Right ventricle myocardium inferior (tissue), 1 donor: ENCODE data around the gene C12orf42. TPM values are rescaled to one million over a fixed set of nuclear protein-coding genes. Genes with fewer than 3 reads are reported as not detected.

Experiments used
- ATAC-seq: fragments of 200-7000 bp; cut with Tn5 transposase; one replicate; pipeline ENCODE4 v1.9.1; 2020; ENCODE audit warnings: mild to moderate bottlenecking, moderate library complexity
- DNase-seq: peaks from one replicate; pipeline ENCODE4 v3.0.0; 2021; ENCODE audit errors: missing footprints
- intact Hi-C: fragments of 100-400 bp; cut with DNase I; formaldehyde crosslinking; loops from one replicate; pipeline ENCODE4 v1.11.0; 2022
- total RNA-seq: library from RNA; stranded (reverse); fragmentation: NEBNext Ultra II Directional; extraction: Animal tissue kit (Norgen Biotek cat#: 25700); gene quantifications from one replicate; pipeline ENCODE4 v1.2.1, GENCODE V29; 2021
- donor health status: DM: no; HTN: yes; CAD: no; lungs with severe emphysema.

The C12orf42 gene
- total RNA-seq, 1 donor from 2014 or later = not detected

- intact Hi-C loops = no loop called here
- no peak for DNase-seq
Measured at GRCh38 chr12:103501447-103501846, 5.7 kb upstream of the C12orf42 start.

GRCh38 chr12:103499571-103499970, 3.8 kb upstream of the C12orf42 start:
- intact Hi-C loops = no loop called here
- ATAC-seq = no peak
- DNase-seq = no peak

More at GRCh38 chr12:103501447-103501846, 5.7 kb upstream of the C12orf42 start:
- ATAC-seq = no peak

GRCh38 chr12:103498990-103499389, 3.2 kb upstream of the C12orf42 start:
- DNase-seq = no peak
- ATAC-seq = no peak
- intact Hi-C loops = no loop called here

- intact Hi-C loops = no loop called here
- DNase-seq (no peak), ATAC-seq (no peak)
Measured at GRCh38 chr12:103494734-103495468, 867 bp downstream of the C12orf42 start.

GRCh38 chr12:103494051-103494733, 1.6 kb downstream of the C12orf42 start:
- intact Hi-C loops = no loop called here
- DNase-seq = no peak
- no peak for ATAC-seq

- intact Hi-C loops = no loop called here
- no peak for ATAC-seq
Measured at GRCh38 chr12:103493199-103493598, 2.6 kb downstream of the C12orf42 start.

GRCh38 chr12:103482365-103482764, 13.4 kb downstream of the C12orf42 start:
- intact Hi-C loops = no loop called here
- DNase-seq (no peak), ATAC-seq (no peak)

More at GRCh38 chr12:103493199-103493598, 2.6 kb downstream of the C12orf42 start:
- DNase-seq = no peak

- intact Hi-C loops = no loop called here
- no peak for ATAC-seq
- DNase-seq = no peak
Measured at GRCh38 chr12:103475073-103475472, 20.7 kb downstream of the C12orf42 start.

- intact Hi-C loops = no loop called here
- ATAC-seq (no peak), DNase-seq (no peak)
Measured at GRCh38 chr12:103470664-103471063, 25.1 kb downstream of the C12orf42 start.

GRCh38 chr12:103469719-103470118, 26.0 kb downstream of the C12orf42 start:
- ATAC-seq = no peak
- DNase-seq = no peak
- intact Hi-C loops = no loop called here

- intact Hi-C loops = no loop called here
- no peak for DNase-seq
Measured at GRCh38 chr12:103468837-103469236, 26.9 kb downstream of the C12orf42 start.

GRCh38 chr12:103462675-103463074, 33.1 kb downstream of the C12orf42 start:
- intact Hi-C loops = no loop called here
- ATAC-seq (no peak), DNase-seq (no peak)

More at GRCh38 chr12:103468837-103469236, 26.9 kb downstream of the C12orf42 start:
- no peak for ATAC-seq

GRCh38 chr12:103457471-103457870, 38.3 kb downstream of the C12orf42 start:
- DNase-seq (no peak), ATAC-seq (no peak)
- intact Hi-C loops = no loop called here

- intact Hi-C loops = no loop called here
- no peak for ATAC-seq
- no peak for DNase-seq
Measured at GRCh38 chr12:103456006-103456405, 39.8 kb downstream of the C12orf42 start.

- no peak for DNase-seq
- no peak for ATAC-seq
- intact Hi-C loops = no loop called here
Measured at GRCh38 chr12:103455020-103455763, 40.6 kb downstream of the C12orf42 start.

GRCh38 chr12:103444983-103445382, 50.8 kb downstream of the C12orf42 start:
- DNase-seq = no peak
- intact Hi-C loops = no loop called here
- no peak for ATAC-seq

GRCh38 chr12:103442822-103443221, 52.9 kb downstream of the C12orf42 start:
- intact Hi-C loops = no loop called here

GRCh38 chr12:103442182-103442555, 53.6 kb downstream of the C12orf42 start:
- ATAC-seq = no peak
- DNase-seq = no peak

More at GRCh38 chr12:103442822-103443221, 52.9 kb downstream of the C12orf42 start:
- DNase-seq = no peak
- no peak for ATAC-seq

GRCh38 chr12:103441437-103442181, 54.2 kb downstream of the C12orf42 start:
- ATAC-seq = no peak
- DNase-seq = no peak
- intact Hi-C loops = no loop called here

More at GRCh38 chr12:103442182-103442555, 53.6 kb downstream of the C12orf42 start:
- intact Hi-C loops = no loop called here
